ENCODE results near the gene KIRREL3.

GRCh38 chr11:126481303-126481680, 519.3 kb downstream of the KIRREL3 start:
- TF ChIP-seq CTCF (IDR thresholded peaks at IDR 0.05; ENCODE audit: insufficient read depth, low read length, poor library complexity, severe bottlenecking): no peak
- TF ChIP-seq EZH2phosphoT487 (conservative IDR thresholded peaks at IDR 0.05; ENCODE audit: low read length): no peak

Data from SU-DHL-6 (cell line).